ENCODE data around the gene FAF1.

- TF ChIP-seq POLR2A (IDR thresholded peaks at IDR 0.05) = no peak
- TF ChIP-seq CTCF (IDR thresholded peaks at IDR 0.05) = no peak
- no peak for TF ChIP-seq EP300 (IDR thresholded peaks at IDR 0.05)
These were observed 300.9 kb downstream of the FAF1 start for GRCh38 chr1:50659107-50659662.

Measured in tibial nerve (tissue), 4 donors.